WTC11 (cell line): Measurements from ENCODE around the gene GRP. TPM values are rescaled to one million over a fixed set of nuclear protein-coding genes. Genes with fewer than 3 reads are reported as not detected.

Experiments used
- ATAC-seq: fragments of 200-7000 bp; cut with Tn5 transposase; 2 replicates; pipeline ENCODE4 v1.10.0; 2021; ENCODE audit warnings: mild to moderate bottlenecking, moderate library complexity
- CTCF ChIA-PET: fragments of 300-600 bp; sonication (Branson Sonifier 250); formaldehyde crosslinking; loops from one replicate; lab custom pipeline; 2021; ENCODE audit warnings: antibody characterized with exemption; lab: Charles Lee
- POLR2A ChIA-PET: fragments of 350-600 bp; sonication (Branson Sonifier 250); formaldehyde crosslinking; loops from one replicate; lab custom pipeline; 2021; ENCODE audit warnings: antibody characterized with exemption; lab: Charles Lee
- DNase-seq: peaks from one replicate; pipeline ENCODE4 v3.0.0; 2021; ENCODE audit warnings: low spot score
- H3K27ac Mint-ChIP-seq: 2 replicates; pipeline ENCODE4 v1.8.0; 2021; ENCODE audit warnings: mixed read lengths
- H3K27me3 Mint-ChIP-seq: 2 replicates; pipeline ENCODE4 v1.8.0; 2021; ENCODE audit warnings: low read depth, mild to moderate bottlenecking, moderate library complexity, mixed read lengths
- H3K36me3 Mint-ChIP-seq: 2 replicates; pipeline ENCODE4 v1.8.0; 2021; ENCODE audit warnings: mixed read lengths
- H3K4me1 Mint-ChIP-seq: 2 replicates; pipeline ENCODE4 v1.8.0; 2022; ENCODE audit warnings: mixed read lengths
- H3K4me3 Mint-ChIP-seq: 2 replicates; pipeline ENCODE4 v1.8.0; 2021; ENCODE audit warnings: mild to moderate bottlenecking, moderate library complexity, mixed read lengths
- H3K9me3 Mint-ChIP-seq: 2 replicates; pipeline ENCODE4 v1.8.0; 2021; ENCODE audit warnings: mixed read lengths
- EMX1 ChIP-seq: fragments of 250-450 bp; sonication (Bioruptor Pico); IDR thresholded peaks from 2 replicates; pipeline ENCODE4 v1.8.0; 2021; ENCODE audit warnings: mild to moderate bottlenecking
- KAT7 ChIP-seq: sonication (generic); formaldehyde crosslinking; IDR thresholded peaks from 2 replicates; pipeline ENCODE4 v1.8.1; 2023; ENCODE audit warnings: missing genetic modification reagents, mild to moderate bottlenecking, borderline replicate concordance
- PRRX2 ChIP-seq: fragments of 250-450 bp; sonication (Bioruptor Pico); IDR thresholded peaks from 2 replicates; pipeline ENCODE4 v1.8.0; 2021; ENCODE audit warnings: mild to moderate bottlenecking
- RORB ChIP-seq: fragments of 250-450 bp; sonication (Bioruptor Pico); IDR thresholded peaks from 2 replicates; pipeline ENCODE4 v1.9.0; 2021; ENCODE audit warnings: mild to moderate bottlenecking
- SOX15 ChIP-seq: fragments of 250-450 bp; sonication (Bioruptor Pico); IDR thresholded peaks from 2 replicates; pipeline ENCODE4 v1.9.0; 2021; ENCODE audit warnings: mild to moderate bottlenecking
- TCF7 ChIP-seq: sonication (generic); formaldehyde crosslinking; IDR thresholded peaks from 2 replicates; pipeline ENCODE4 v1.8.0; 2022; ENCODE audit warnings: mild to moderate bottlenecking, low read depth, missing genetic modification reagents, moderate library complexity
- ZNF121 ChIP-seq: sonication (generic); formaldehyde crosslinking; IDR thresholded peaks from 2 replicates; pipeline ENCODE4 v1.8.0; 2023; ENCODE audit warnings: missing genetic modification reagents
- ZNF423 ChIP-seq: fragments of 250-450 bp; sonication (Bioruptor Pico); IDR thresholded peaks from 2 replicates; pipeline ENCODE4 v2.1.2; 2022; ENCODE audit warnings: mild to moderate bottlenecking, moderate library complexity
- total RNA-seq: library from RNA; stranded (reverse); gene quantifications from 3 replicates; pipeline ENCODE4 v1.2.3, GENCODE V29; 2021
- TF ChIP-seq, protein P1 (sequence below): sonication (generic); formaldehyde crosslinking; IDR thresholded peaks from 2 replicates; pipeline ENCODE4 v1.8.1; 2022; ENCODE audit warnings: low read depth, missing genetic modification reagents, borderline replicate concordance
- TF ChIP-seq, protein P2 (sequence below): sonication (generic); formaldehyde crosslinking; IDR thresholded peaks from 2 replicates; pipeline ENCODE4 v1.8.0; 2023; ENCODE audit warnings: missing genetic modification reagents
- TF ChIP-seq, protein P3 (sequence below): fragments of 250-450 bp; sonication (Bioruptor Pico); IDR thresholded peaks from 2 replicates; pipeline ENCODE4 v2.1.2; 2022; ENCODE audit warnings: mild to moderate bottlenecking, moderate library complexity
- TF ChIP-seq, protein P4 (sequence below): sonication (generic); formaldehyde crosslinking; conservative IDR thresholded peaks from 2 replicates; pipeline ENCODE4 v1.8.1; 2022; ENCODE audit warnings: mild to moderate bottlenecking, missing genetic modification reagents
- TF ChIP-seq, protein P5 (sequence below): sonication (generic); formaldehyde crosslinking; IDR thresholded peaks from 2 replicates; pipeline ENCODE4 v1.8.1; 2023; ENCODE audit warnings: mild to moderate bottlenecking, moderate library complexity, missing genetic modification reagents
- TF ChIP-seq, protein P6 (sequence below): sonication (generic); formaldehyde crosslinking; IDR thresholded peaks from 2 replicates; pipeline ENCODE4 v1.8.0; 2022; ENCODE audit warnings: mild to moderate bottlenecking, missing genetic modification reagents
- TF ChIP-seq, protein P7 (sequence below): sonication (generic); formaldehyde crosslinking; conservative IDR thresholded peaks from 2 replicates; pipeline ENCODE4 v1.8.1; 2023; ENCODE audit warnings: mild to moderate bottlenecking, low read depth, missing genetic modification reagents, moderate library complexity
- TF ChIP-seq, protein P8 (sequence below): sonication (generic); formaldehyde crosslinking; IDR thresholded peaks from 2 replicates; pipeline ENCODE4 v1.8.1; 2022; ENCODE audit warnings: mild to moderate bottlenecking, missing genetic modification reagents, moderate library complexity, borderline replicate concordance

GRP gene
- total RNA-seq, 1 experiment from 2014 or later: 0.22 TPM

DNA sequence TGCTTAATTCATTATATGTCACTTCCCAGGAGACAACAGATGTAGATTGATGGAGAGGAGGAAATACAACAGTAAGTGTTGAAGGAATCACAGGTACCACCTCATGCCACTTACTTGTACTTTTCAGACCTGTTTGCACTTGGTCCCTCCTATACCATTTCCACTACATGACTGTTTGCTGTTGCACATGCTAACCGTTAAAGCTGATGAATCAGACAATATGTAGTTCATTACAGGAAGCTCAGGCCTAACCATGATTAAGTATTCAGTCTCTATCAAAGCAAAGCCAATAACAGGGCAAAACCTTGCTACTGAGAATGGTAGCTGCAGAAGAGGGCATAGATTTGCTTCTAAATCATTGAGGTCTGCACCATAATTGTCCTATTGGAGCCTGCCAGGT, 30.2 kb upstream of the GRP start:
- peaks cover 17% of the 10 kb centered on the region for H3K36me3 Mint-ChIP-seq
- ChIA-PET CTCF (no interaction called here), POLR2A (no interaction called here)
- no peak overlapping the region for H3K4me3 Mint-ChIP-seq
- no peaks in the 10 kb centered on the region for H3K4me1 Mint-ChIP-seq
- no peak overlapping the region for H3K27ac Mint-ChIP-seq
- peaks cover 9% of the 10 kb centered on the region for H3K27me3 Mint-ChIP-seq
- TF ChIP-seq PRRX2 (no peak), ZNF121 (CRISPR knock-in tag) (no peak), ZNF423 (no peak), KAT7 (CRISPR knock-in tag) (no peak), RORB (CRISPR knock-in tag) (no peak), SOX15 (no peak), TCF7 (CRISPR knock-in tag) (no peak), EMX1 (CRISPR knock-in tag) (no peak)
- TF ChIP-seq, protein P1, sequence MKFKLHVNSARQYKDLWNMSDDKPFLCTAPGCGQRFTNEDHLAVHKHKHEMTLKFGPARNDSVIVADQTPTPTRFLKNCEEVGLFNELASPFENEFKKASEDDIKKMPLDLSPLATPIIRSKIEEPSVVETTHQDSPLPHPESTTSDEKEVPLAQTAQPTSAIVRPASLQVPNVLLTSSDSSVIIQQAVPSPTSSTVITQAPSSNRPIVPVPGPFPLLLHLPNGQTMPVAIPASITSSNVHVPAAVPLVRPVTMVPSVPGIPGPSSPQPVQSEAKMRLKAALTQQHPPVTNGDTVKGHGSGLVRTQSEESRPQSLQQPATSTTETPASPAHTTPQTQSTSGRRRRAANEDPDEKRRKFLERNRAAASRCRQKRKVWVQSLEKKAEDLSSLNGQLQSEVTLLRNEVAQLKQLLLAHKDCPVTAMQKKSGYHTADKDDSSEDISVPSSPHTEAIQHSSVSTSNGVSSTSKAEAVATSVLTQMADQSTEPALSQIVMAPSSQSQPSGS (CRISPR knock-in tag): no peak
- TF ChIP-seq, protein P2, sequence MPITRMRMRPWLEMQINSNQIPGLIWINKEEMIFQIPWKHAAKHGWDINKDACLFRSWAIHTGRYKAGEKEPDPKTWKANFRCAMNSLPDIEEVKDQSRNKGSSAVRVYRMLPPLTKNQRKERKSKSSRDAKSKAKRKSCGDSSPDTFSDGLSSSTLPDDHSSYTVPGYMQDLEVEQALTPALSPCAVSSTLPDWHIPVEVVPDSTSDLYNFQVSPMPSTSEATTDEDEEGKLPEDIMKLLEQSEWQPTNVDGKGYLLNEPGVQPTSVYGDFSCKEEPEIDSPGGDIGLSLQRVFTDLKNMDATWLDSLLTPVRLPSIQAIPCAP (CRISPR knock-in tag): no peak
- TF ChIP-seq, protein P3, sequence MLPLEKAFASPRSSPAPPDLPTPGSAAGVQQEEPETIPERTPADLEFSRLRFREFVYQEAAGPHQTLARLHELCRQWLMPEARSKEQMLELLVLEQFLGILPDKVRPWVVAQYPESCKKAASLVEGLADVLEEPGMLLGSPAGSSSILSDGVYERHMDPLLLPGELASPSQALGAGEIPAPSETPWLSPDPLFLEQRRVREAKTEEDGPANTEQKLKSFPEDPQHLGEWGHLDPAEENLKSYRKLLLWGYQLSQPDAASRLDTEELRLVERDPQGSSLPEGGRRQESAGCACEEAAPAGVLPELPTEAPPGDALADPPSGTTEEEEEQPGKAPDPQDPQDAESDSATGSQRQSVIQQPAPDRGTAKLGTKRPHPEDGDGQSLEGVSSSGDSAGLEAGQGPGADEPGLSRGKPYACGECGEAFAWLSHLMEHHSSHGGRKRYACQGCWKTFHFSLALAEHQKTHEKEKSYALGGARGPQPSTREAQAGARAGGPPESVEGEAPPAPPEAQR (CRISPR knock-in tag): no peak
- TF ChIP-seq, protein P4, sequence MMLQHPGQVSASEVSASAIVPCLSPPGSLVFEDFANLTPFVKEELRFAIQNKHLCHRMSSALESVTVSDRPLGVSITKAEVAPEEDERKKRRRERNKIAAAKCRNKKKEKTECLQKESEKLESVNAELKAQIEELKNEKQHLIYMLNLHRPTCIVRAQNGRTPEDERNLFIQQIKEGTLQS (CRISPR knock-in tag): no peak
- TF ChIP-seq, protein P5, sequence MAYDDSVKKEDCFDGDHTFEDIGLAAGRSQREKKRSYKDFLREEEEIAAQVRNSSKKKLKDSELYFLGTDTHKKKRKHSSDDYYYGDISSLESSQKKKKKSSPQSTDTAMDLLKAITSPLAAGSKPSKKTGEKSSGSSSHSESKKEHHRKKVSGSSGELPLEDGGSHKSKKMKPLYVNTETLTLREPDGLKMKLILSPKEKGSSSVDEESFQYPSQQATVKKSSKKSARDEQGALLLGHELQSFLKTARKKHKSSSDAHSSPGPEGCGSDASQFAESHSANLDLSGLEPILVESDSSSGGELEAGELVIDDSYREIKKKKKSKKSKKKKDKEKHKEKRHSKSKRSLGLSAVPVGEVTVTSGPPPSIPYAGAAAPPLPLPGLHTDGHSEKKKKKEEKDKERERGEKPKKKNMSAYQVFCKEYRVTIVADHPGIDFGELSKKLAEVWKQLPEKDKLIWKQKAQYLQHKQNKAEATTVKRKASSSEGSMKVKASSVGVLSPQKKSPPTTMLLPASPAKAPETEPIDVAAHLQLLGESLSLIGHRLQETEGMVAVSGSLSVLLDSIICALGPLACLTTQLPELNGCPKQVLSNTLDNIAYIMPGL (CRISPR knock-in tag): no peak
- TF ChIP-seq, protein P6, sequence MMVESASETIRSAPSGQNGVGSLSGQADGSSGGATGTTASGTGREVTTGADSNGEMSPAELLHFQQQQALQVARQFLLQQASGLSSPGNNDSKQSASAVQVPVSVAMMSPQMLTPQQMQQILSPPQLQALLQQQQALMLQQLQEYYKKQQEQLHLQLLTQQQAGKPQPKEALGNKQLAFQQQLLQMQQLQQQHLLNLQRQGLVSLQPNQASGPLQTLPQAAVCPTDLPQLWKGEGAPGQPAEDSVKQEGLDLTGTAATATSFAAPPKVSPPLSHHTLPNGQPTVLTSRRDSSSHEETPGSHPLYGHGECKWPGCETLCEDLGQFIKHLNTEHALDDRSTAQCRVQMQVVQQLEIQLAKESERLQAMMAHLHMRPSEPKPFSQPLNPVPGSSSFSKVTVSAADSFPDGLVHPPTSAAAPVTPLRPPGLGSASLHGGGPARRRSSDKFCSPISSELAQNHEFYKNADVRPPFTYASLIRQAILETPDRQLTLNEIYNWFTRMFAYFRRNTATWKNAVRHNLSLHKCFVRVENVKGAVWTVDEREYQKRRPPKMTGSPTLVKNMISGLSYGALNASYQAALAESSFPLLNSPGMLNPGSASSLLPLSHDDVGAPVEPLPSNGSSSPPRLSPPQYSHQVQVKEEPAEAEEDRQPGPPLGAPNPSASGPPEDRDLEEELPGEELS (CRISPR knock-in tag): no peak
- TF ChIP-seq, protein P7, sequence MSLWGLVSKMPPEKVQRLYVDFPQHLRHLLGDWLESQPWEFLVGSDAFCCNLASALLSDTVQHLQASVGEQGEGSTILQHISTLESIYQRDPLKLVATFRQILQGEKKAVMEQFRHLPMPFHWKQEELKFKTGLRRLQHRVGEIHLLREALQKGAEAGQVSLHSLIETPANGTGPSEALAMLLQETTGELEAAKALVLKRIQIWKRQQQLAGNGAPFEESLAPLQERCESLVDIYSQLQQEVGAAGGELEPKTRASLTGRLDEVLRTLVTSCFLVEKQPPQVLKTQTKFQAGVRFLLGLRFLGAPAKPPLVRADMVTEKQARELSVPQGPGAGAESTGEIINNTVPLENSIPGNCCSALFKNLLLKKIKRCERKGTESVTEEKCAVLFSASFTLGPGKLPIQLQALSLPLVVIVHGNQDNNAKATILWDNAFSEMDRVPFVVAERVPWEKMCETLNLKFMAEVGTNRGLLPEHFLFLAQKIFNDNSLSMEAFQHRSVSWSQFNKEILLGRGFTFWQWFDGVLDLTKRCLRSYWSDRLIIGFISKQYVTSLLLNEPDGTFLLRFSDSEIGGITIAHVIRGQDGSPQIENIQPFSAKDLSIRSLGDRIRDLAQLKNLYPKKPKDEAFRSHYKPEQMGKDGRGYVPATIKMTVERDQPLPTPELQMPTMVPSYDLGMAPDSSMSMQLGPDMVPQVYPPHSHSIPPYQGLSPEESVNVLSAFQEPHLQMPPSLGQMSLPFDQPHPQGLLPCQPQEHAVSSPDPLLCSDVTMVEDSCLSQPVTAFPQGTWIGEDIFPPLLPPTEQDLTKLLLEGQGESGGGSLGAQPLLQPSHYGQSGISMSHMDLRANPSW (CRISPR knock-in tag): no peak
- TF ChIP-seq, protein P8, sequence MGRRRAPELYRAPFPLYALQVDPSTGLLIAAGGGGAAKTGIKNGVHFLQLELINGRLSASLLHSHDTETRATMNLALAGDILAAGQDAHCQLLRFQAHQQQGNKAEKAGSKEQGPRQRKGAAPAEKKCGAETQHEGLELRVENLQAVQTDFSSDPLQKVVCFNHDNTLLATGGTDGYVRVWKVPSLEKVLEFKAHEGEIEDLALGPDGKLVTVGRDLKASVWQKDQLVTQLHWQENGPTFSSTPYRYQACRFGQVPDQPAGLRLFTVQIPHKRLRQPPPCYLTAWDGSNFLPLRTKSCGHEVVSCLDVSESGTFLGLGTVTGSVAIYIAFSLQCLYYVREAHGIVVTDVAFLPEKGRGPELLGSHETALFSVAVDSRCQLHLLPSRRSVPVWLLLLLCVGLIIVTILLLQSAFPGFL (CRISPR knock-in tag): no peak
- peaks cover 20% of the 10 kb centered on the region for H3K9me3 Mint-ChIP-seq
- DNase-seq: no peak
- no peak for ATAC-seq
